ENCODE measurements around the gene EIPR1.

- no peak for TF ChIP-seq NR3C1 (IDR thresholded peaks at IDR 0.05)
- TF ChIP-seq POLR2AphosphoS2 (conservative IDR thresholded peaks at IDR 0.05; ENCODE audit: low read length) = no peak
- TF ChIP-seq ZC3H11A (IDR thresholded peaks at IDR 0.05) = no peak
- no peak for TF ChIP-seq ZSCAN20 (CRISPR knock-in tag; IDR thresholded peaks at IDR 0.05)
- TF ChIP-seq, protein P1, sequence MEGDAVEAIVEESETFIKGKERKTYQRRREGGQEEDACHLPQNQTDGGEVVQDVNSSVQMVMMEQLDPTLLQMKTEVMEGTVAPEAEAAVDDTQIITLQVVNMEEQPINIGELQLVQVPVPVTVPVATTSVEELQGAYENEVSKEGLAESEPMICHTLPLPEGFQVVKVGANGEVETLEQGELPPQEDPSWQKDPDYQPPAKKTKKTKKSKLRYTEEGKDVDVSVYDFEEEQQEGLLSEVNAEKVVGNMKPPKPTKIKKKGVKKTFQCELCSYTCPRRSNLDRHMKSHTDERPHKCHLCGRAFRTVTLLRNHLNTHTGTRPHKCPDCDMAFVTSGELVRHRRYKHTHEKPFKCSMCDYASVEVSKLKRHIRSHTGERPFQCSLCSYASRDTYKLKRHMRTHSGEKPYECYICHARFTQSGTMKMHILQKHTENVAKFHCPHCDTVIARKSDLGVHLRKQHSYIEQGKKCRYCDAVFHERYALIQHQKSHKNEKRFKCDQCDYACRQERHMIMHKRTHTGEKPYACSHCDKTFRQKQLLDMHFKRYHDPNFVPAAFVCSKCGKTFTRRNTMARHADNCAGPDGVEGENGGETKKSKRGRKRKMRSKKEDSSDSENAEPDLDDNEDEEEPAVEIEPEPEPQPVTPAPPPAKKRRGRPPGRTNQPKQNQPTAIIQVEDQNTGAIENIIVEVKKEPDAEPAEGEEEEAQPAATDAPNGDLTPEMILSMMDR (IDR thresholded peaks at IDR 0.05) = no peak
- no peak for TF ChIP-seq EP300 (IDR thresholded peaks at IDR 0.05)
- no peak for TF ChIP-seq CEBPB (IDR thresholded peaks at IDR 0.05)
- no peak for TF ChIP-seq NPAS2 (CRISPR knock-in tag; IDR thresholded peaks at IDR 0.05; ENCODE audit: borderline replicate concordance)
- TF ChIP-seq ZFP36 (IDR thresholded peaks at IDR 0.05; ENCODE audit: borderline replicate concordance, partially characterized antibody) = no peak
- TF ChIP-seq RCOR1 (IDR thresholded peaks at IDR 0.05; ENCODE audit: low read depth, low read length) = no peak
- TF ChIP-seq MAZ (IDR thresholded peaks at IDR 0.05; ENCODE audit: borderline replicate concordance, low read depth, low read length) = no peak
- TF ChIP-seq KDM5A (IDR thresholded peaks at IDR 0.05) = no peak
- no peak for TF ChIP-seq HOXB5 (CRISPR knock-in tag; IDR thresholded peaks at IDR 0.05)
Measured at GRCh38 chr2:3408781-3409180, 31.2 kb upstream of the EIPR1 start.
